ENCODE data around the gene LRP1B. TPM values are rescaled to one million over a fixed set of nuclear protein-coding genes. Genes with fewer than 3 reads are reported as not detected.

LRP1B gene
- total RNA-seq, 4 donors from 2014 or later: 3.3 to 11.1 (median 4.6) TPM

GRCh38 chr2:141728886-141729285 is 401.9 kb downstream of the LRP1B start:
- no peaks in the 10 kb centered on the region for H3K9me3 ChIP-seq
- in situ Hi-C loops (cut with MboI; ENCODE audit: low sequenced_read_pairs in 4 of 4): no loop called here

GRCh38 chr2:141728142-141728541 is 402.7 kb downstream of the LRP1B start:
- intact Hi-C loops (cut with DNase I; ENCODE audit: low total_unique reads): no loop called here
- DNase-seq (no peak), ATAC-seq (no peak)
- Histone ChIP-seq H3K36me3 (no peaks in the 10 kb centered on the region), H3K4me3 (no peak overlapping the region), H3K27me3 (no peaks in the 10 kb centered on the region), H3K4me1 (no peaks in the 10 kb centered on the region), H3K27ac (no peak overlapping the region), H3K9me3 (no peaks in the 10 kb centered on the region)
- in situ Hi-C loops (cut with MboI; ENCODE audit: low sequenced_read_pairs in 4 of 4): no loop called here
- TF ChIP-seq POLR2A (IDR thresholded peaks at IDR 0.05): no peak
- no peak for TF ChIP-seq CTCF (IDR thresholded peaks at IDR 0.05 in 4 of 5, conservative IDR thresholded peaks at IDR 0.05 in 1 of 5)

More at GRCh38 chr2:141728886-141729285, 401.9 kb downstream of the LRP1B start:
- no peak overlapping the region for H3K27ac ChIP-seq
- no peaks in the 10 kb centered on the region for H3K4me1 ChIP-seq
- no peak for ATAC-seq
- H3K36me3 ChIP-seq: no peaks in the 10 kb centered on the region
- H3K4me3 ChIP-seq: no peak overlapping the region
- DNase-seq: no peak
- intact Hi-C loops (cut with DNase I; ENCODE audit: low total_unique reads): no loop called here
- TF ChIP-seq CTCF (IDR thresholded peaks at IDR 0.05 in 4 of 5, conservative IDR thresholded peaks at IDR 0.05 in 1 of 5) (no peak), POLR2A (IDR thresholded peaks at IDR 0.05) (no peak)
- no peaks in the 10 kb centered on the region for H3K27me3 ChIP-seq

GRCh38 chr2:141724426-141724825 is 406.4 kb downstream of the LRP1B start:
- intact Hi-C loops (cut with DNase I; ENCODE audit: low total_unique reads) (no loop called here), in situ Hi-C loops (cut with MboI; ENCODE audit: low sequenced_read_pairs in 4 of 4) (no loop called here)
- Histone ChIP-seq H3K4me3 (no peak overlapping the region), H3K27ac (no peak overlapping the region), H3K4me1 (no peaks in the 10 kb centered on the region), H3K36me3 (no peaks in the 10 kb centered on the region), H3K27me3 (no peaks in the 10 kb centered on the region), H3K9me3 (no peaks in the 10 kb centered on the region)
- TF ChIP-seq CTCF (IDR thresholded peaks at IDR 0.05 in 4 of 5, conservative IDR thresholded peaks at IDR 0.05 in 1 of 5) (no peak), POLR2A (IDR thresholded peaks at IDR 0.05) (no peak)
- DNase-seq (no peak), ATAC-seq (no peak)

GRCh38 chr2:141723814-141724213 is 407.0 kb downstream of the LRP1B start:
- H3K27ac ChIP-seq: no peak overlapping the region
- intact Hi-C loops (cut with DNase I; ENCODE audit: low total_unique reads): no loop called here
- H3K4me1 ChIP-seq: no peaks in the 10 kb centered on the region
- no peak for DNase-seq
- H3K27me3 ChIP-seq: no peaks in the 10 kb centered on the region
- H3K9me3 ChIP-seq: no peaks in the 10 kb centered on the region
- H3K4me3 ChIP-seq: no peak overlapping the region
- no peak for ATAC-seq
- in situ Hi-C loops (cut with MboI; ENCODE audit: low sequenced_read_pairs in 4 of 4): no loop called here
- TF ChIP-seq POLR2A (IDR thresholded peaks at IDR 0.05) (no peak), CTCF (IDR thresholded peaks at IDR 0.05 in 4 of 5, conservative IDR thresholded peaks at IDR 0.05 in 1 of 5) (no peak)
- no peaks in the 10 kb centered on the region for H3K36me3 ChIP-seq

- H3K27ac ChIP-seq: no peak overlapping the region
- H3K4me1 ChIP-seq: no peaks in the 10 kb centered on the region
- intact Hi-C loops (cut with DNase I; ENCODE audit: low total_unique reads): no loop called here
- no peak for ATAC-seq
- H3K9me3 ChIP-seq: no peaks in the 10 kb centered on the region
- DNase-seq: no peak
- H3K36me3 ChIP-seq: no peaks in the 10 kb centered on the region
- H3K4me3 ChIP-seq: no peak overlapping the region
- TF ChIP-seq POLR2A (IDR thresholded peaks at IDR 0.05): no peak
- TF ChIP-seq CTCF (IDR thresholded peaks at IDR 0.05 in 4 of 5, conservative IDR thresholded peaks at IDR 0.05 in 1 of 5): no peak
- no peaks in the 10 kb centered on the region for H3K27me3 ChIP-seq
- in situ Hi-C loops (cut with MboI; ENCODE audit: low sequenced_read_pairs in 4 of 4): no loop called here
These were observed 410.3 kb downstream of the LRP1B start for GRCh38 chr2:141720476-141720875.
